Psoas muscle (tissue), 8 donors: Measurements from ENCODE around the gene CEL. TPM values are rescaled to one million over a fixed set of nuclear protein-coding genes. Genes with fewer than 3 reads are reported as not detected.

ENCODE experiments used
- ATAC-seq, 4 donors: fragments of 200-7000 bp; cut with Tn5 transposase; one replicate each; pipeline ENCODE4 v1.9.1; 2020; ENCODE audit warnings: moderate library complexity in 3 of 4, mild to moderate bottlenecking in 2 of 4
- DNase-seq, 2 donors: peaks; one replicate each; pipeline ENCODE4 v3.0.0-alpha.2; 2020
- H3K27ac ChIP-seq: fragments of 200-600 bp; one replicate; pipeline ENCODE4 v1.8.0; 2022
- H3K27me3 ChIP-seq, 3 donors: fragments of 200-600 bp in 1 of 3; one replicate each; pipeline versions ENCODE4 v1.6.1 to v1.8.0; 2013 to 2022; ENCODE audit warnings: low read length in 2 of 3, mild to moderate bottlenecking in 2 of 3, moderate library complexity in 1 of 3; ENCODE audit not compliant: insufficient read depth in 3 of 3
- H3K36me3 ChIP-seq, 2 donors: fragments of 200-600 bp in 1 of 2; one replicate each; pipeline versions ENCODE4 v1.6.1 to v1.8.0; 2013 to 2022; ENCODE audit warnings: low read depth in 1 of 2, mild to moderate bottlenecking in 1 of 2, moderate library complexity in 1 of 2; ENCODE audit not compliant: insufficient read depth in 1 of 2
- H3K4me1 ChIP-seq: fragments of 200-600 bp; one replicate; pipeline ENCODE4 v1.8.0; 2022
- H3K4me3 ChIP-seq: fragments of 200-600 bp; one replicate; pipeline ENCODE4 v1.8.0; 2022; ENCODE audit warnings: mild to moderate bottlenecking
- H3K9me3 ChIP-seq: fragments of 200-600 bp; one replicate; pipeline ENCODE4 v1.8.0; 2022
- CTCF ChIP-seq: fragments of 200-600 bp; IDR thresholded peaks from one replicate; pipeline ENCODE4 v1.8.0; 2022; ENCODE audit warnings: antibody characterized with exemption
- WGBS, 3 donors: extraction: QIAGEN DNeasy Blood & Tissue Kit; methylation state at CpG; one replicate each; pipeline versions ENCODE4 v1.1.6 to v1.1.7; 2013; 5-methylcytosine and 5-hydroxymethylcytosine counted together
- intact Hi-C, 2 donors: fragments of 100-400 bp; cut with DNase I; formaldehyde crosslinking; loops; one replicate each; pipeline versions ENCODE4 v1.11.0 to v1.14.2; 2022
- polyA plus RNA-seq, 3 donors: library from polyadenylated mRNA; stranded (reverse); fragments of 200-250 nt; gene quantifications; one replicate each; pipeline ENCODE4 v1.2.3, GENCODE V29; 2013
- total RNA-seq, 4 donors: library from RNA; stranded (reverse); fragmentation: NEBNext Ultra II Directional in 2 of 4; extraction: Animal tissue kit (Norgen Biotek cat#: 25700) in 2 of 4; gene quantifications; one replicate each; pipeline versions ENCODE4 v1.2.1 to v1.2.4, GENCODE V29; 2021 to 2023
- donor health status: healthy with polysubstance abuse.
- donor health status: DM: no; HTN: no; CAD: no; lungs with moderate emphysema.
- donor health status: Bipolar disorder and iron deficiency.
- donor health status: healthy.
- donor health status: DM: yes; HTN: yes; CAD: no.
- donor health status: DM: no; HTN: no; CAD: no.
- donor health status: DM: no; HTN: no; CAD: no.
- donor health status: DM: yes; HTN: yes; CAD: no.

The CEL gene
- total and polyA plus RNA-seq, 7 donors, result 0.10 to 2.0 (median 0.42) TPM

DNA sequence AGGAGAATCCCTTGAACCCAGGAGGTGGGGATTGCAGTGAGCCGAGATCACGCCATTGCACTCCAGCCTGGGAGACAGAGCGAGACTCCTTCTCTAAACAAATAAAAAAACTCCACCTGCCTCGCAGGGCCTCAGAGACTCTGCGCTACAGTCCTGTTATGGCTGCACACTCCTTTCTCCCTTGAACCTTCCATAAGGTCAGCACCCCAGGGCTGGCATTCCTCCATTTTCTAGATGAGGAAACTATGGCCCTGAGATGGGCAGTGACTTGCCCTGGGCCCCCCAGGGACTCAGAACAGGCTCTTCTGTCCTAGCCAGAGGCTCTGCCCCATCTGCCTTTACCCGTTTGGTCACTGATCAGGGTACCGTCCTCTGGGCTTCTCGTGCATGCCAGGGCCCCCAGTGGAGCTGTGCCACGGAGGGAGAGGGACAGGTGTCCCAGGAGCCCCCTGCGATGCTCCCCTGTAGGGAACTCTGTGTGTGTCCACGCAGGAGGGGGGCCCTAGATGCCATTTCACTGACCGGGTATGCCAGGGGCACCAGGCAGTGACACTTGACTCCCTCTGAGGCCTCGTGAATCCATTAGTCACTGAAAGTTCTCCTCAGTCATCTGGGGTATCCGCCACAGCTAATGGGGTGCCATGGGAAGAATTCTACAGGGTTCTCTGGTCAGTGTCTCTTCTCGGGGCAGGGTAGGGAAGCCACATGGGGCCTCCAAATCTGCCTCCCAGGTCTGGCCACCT is 43.1 kb downstream of the CEL start:
- DNase-seq (peak in 1 of 2 donors; percentile 41), ATAC-seq (no peak)
- Histone ChIP-seq H3K4me3 (no peak overlapping the region), H3K36me3 (peaks cover 0 to 98% of the 10 kb centered on the region in 2 donors), H3K27me3 (no peaks in the 10 kb centered on the region), H3K4me1 (no peaks in the 10 kb centered on the region), H3K27ac (no peak overlapping the region), H3K9me3 (no peaks in the 10 kb centered on the region)
- intact Hi-C loops, result loop anchor here in 1 of 2 donors (5.0 kb wide), 1 partner anchor 53 kb away; no protein-coding TSS in a partner anchor
- WGBS, 3 donors, result 81 to 84% (median 83%) methylated on average over 15 of the region's 15 CpGs
- TF ChIP-seq CTCF, result no peak

DNA sequence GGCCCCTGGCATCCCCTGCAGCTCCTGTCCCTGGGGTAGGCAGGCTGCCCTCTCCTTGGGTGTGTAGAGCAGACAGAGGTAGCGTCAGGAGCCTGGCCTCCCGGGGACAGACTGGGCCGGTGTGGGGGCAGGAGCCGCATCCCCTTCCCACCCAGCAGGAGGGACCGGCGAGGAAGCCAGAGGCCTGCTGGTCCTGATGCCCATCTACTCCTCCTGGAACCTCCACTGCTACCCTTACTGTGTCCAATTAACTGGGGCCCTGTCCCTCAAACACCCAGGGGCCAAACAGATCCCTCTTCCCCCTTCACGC is 43.6 kb downstream of the CEL start:
- DNase-seq (peak in 1 of 2 donors; percentile 46), ATAC-seq (no peak)
- peaks cover 0 to 98% of the 10 kb centered on the region in 2 donors for H3K36me3 ChIP-seq
- H3K27me3 ChIP-seq, result no peaks in the 10 kb centered on the region
- WGBS, 3 donors, result 86 to 93% (median 93%) methylated on average over 5 to 7 of the region's 7 CpGs
- H3K27ac ChIP-seq, result no peak overlapping the region
- no peaks in the 10 kb centered on the region for H3K9me3 ChIP-seq
- intact Hi-C loops, result loop anchor here in 1 of 2 donors (5.0 kb wide), 1 partner anchor 53 kb away; no protein-coding TSS in a partner anchor
- no peak overlapping the region for H3K4me3 ChIP-seq
- no peaks in the 10 kb centered on the region for H3K4me1 ChIP-seq
- no peak for TF ChIP-seq CTCF

- no peaks in the 10 kb centered on the region for H3K27me3 ChIP-seq
- peak in 1 of 2 donors; percentile 45 for DNase-seq
- H3K4me1 ChIP-seq, result no peaks in the 10 kb centered on the region
- H3K9me3 ChIP-seq, result no peaks in the 10 kb centered on the region
- intact Hi-C loops, result loop anchor here in 1 of 2 donors (5.0 kb wide), 1 partner anchor 54 kb away; no protein-coding TSS in a partner anchor
- no peak for TF ChIP-seq CTCF
- no peak for ATAC-seq
- no peak overlapping the region for H3K27ac ChIP-seq
- H3K4me3 ChIP-seq, result no peak overlapping the region
- peaks cover 0 to 98% of the 10 kb centered on the region in 2 donors for H3K36me3 ChIP-seq
- WGBS, 3 donors, result 86 to 89% (median 88%) methylated on average over 17 of the region's 17 CpGs
Measured at GRCh38 chr9:133106511-133107244, 44.9 kb downstream of the CEL start.

- intact Hi-C loops, result loop anchor here in 1 of 2 donors (5.0 kb wide), 1 partner anchor 55 kb away; no protein-coding TSS in a partner anchor
- 90 to 98% (median 93%) methylated on average over 13 of the region's 13 CpGs for WGBS, 3 donors
- no peak overlapping the region for H3K27ac ChIP-seq
- H3K36me3 ChIP-seq, result peaks cover 0 to 95% of the 10 kb centered on the region in 2 donors
- DNase-seq, result peak in 1 of 2 donors; percentile 20
- no peak for TF ChIP-seq CTCF
- H3K9me3 ChIP-seq, result no peaks in the 10 kb centered on the region
- no peaks in the 10 kb centered on the region for H3K27me3 ChIP-seq
- no peak overlapping the region for H3K4me3 ChIP-seq
- no peak for ATAC-seq
- peaks cover 6% of the 10 kb centered on the region for H3K4me1 ChIP-seq
Measured at GRCh38 chr9:133107245-133107722, 45.5 kb downstream of the CEL start.
